Mucosa of descending colon (tissue), 3 donors: Measurements from ENCODE around the gene CFAP73. TPM values are rescaled to one million over a fixed set of nuclear protein-coding genes. Genes with fewer than 3 reads are reported as not detected.
A peak's percentile ranks its signal among the peaks of the same experiment; 100 is the strongest.

ENCODE experiments used
- ATAC-seq: fragments of 200-7000 bp; cut with Tn5 transposase; one replicate; pipeline ENCODE4 v1.9.1; 2020; ENCODE audit warnings: mild to moderate bottlenecking, moderate library complexity
- DNase-seq, 3 donors: peaks; one replicate each; pipeline ENCODE4 v3.0.0-alpha.2; 2020
- H3K36me3 ChIP-seq: fragments of 200-600 bp; one replicate; pipeline ENCODE4 v1.8.0; 2021; ENCODE audit warnings: low read depth, mild to moderate bottlenecking
- H3K4me1 ChIP-seq: fragments of 200-600 bp; one replicate; pipeline ENCODE4 v1.8.0; 2021; ENCODE audit warnings: low read depth, mild to moderate bottlenecking
- H3K4me3 ChIP-seq: fragments of 200-600 bp; one replicate; pipeline ENCODE4 v1.8.0; 2021; ENCODE audit warnings: mild to moderate bottlenecking
- H3K9me3 ChIP-seq: fragments of 200-600 bp; one replicate; pipeline ENCODE4 v1.8.0; 2021; ENCODE audit warnings: mild to moderate bottlenecking
- CTCF ChIP-seq: fragments of 200-600 bp; IDR thresholded peaks from one replicate; pipeline ENCODE4 v1.8.0; 2022; ENCODE audit warnings: antibody characterized with exemption, mild to moderate bottlenecking
- intact Hi-C, 2 donors: fragments of 100-400 bp; cut with DNase I in 1 of 2; cut with micrococcal nuclease in 1 of 2; formaldehyde crosslinking; loops; one replicate each; pipeline versions ENCODE4 v1.11.0 to v1.11.1; 2022; cut with DNase I, micrococcal nuclease
- total RNA-seq, 3 donors: library from RNA; stranded (reverse); fragmentation: NEBNext Ultra II Directional in 2 of 3; extraction: Animal tissue kit (Norgen Biotek cat#: 25700) in 2 of 3; gene quantifications; one replicate each; pipeline versions ENCODE4 v1.2.1 to v1.2.4, GENCODE V29; 2021 to 2023
- donor health status: DM: no; HTN: no; CAD: no; lungs with moderate emphysema.
- donor health status: DM: no; HTN: no; CAD: no.
- donor health status: DM: no; HTN: yes; CAD: no.

Gene CFAP73
- total RNA-seq, 3 donors from 2014 or later, result 0.34 TPM; not detected in 2

GRCh38 chr12:113146999-113147398 is 2.5 kb upstream of the CFAP73 start:
- intact Hi-C loops, result no loop called here
- no peak overlapping the region for H3K4me3 ChIP-seq
- H3K9me3 ChIP-seq, result peaks cover 10% of the 10 kb centered on the region
- ATAC-seq (no peak), DNase-seq (no peak)
- TF ChIP-seq CTCF, result no peak
- H3K36me3 ChIP-seq, result no peaks in the 10 kb centered on the region
- H3K4me1 ChIP-seq, result no peaks in the 10 kb centered on the region

GRCh38 chr12:113151655-113152054 is 2.1 kb downstream of the CFAP73 start:
- intact Hi-C loops, result loop anchor here (5.0 to 10.0 kb wide), 2 partner anchors 97 to 104 kb away; partner anchors contain the start of gene DTX1 (in 1 of the 2)
- H3K9me3 ChIP-seq, result peaks cover 10% of the 10 kb centered on the region
- ATAC-seq (no peak), DNase-seq (no peak)
- H3K4me3 ChIP-seq, result no peak overlapping the region
- no peak for TF ChIP-seq CTCF
- H3K4me1 ChIP-seq, result peaks cover 24% of the 10 kb centered on the region
- H3K36me3 ChIP-seq, result no peaks in the 10 kb centered on the region

- intact Hi-C loops, result loop anchor here (5.0 to 10.0 kb wide), 2 partner anchors 98 to 105 kb away; partner anchors contain the start of gene DTX1 (in 1 of the 2)
- DNase-seq (no peak), ATAC-seq (no peak)
- TF ChIP-seq CTCF, result no peak
- Histone ChIP-seq H3K9me3 (peaks cover 4% of the 10 kb centered on the region), H3K36me3 (no peaks in the 10 kb centered on the region), H3K4me1 (peaks cover 24% of the 10 kb centered on the region), H3K4me3 (no peak overlapping the region)
Observed at GRCh38 chr12:113152196-113152834, 2.8 kb downstream of the CFAP73 start.

GRCh38 chr12:113152835-113153814 is 3.6 kb downstream of the CFAP73 start:
- peaks cover 24% of the 10 kb centered on the region for H3K4me1 ChIP-seq
- ATAC-seq (peak; percentile 89), DNase-seq (peak; percentile 76 to 86 (median 80))
- H3K4me3 ChIP-seq, result no peak overlapping the region
- H3K9me3 ChIP-seq, result no peaks in the 10 kb centered on the region
- peak; percentile 50 for TF ChIP-seq CTCF
- intact Hi-C loops, result loop anchor here (5.0 to 10.0 kb wide), 2 partner anchors 98 to 106 kb away; partner anchors contain the start of gene DTX1 (in 1 of the 2)
- no peaks in the 10 kb centered on the region for H3K36me3 ChIP-seq

- intact Hi-C loops, result loop anchor here (5.0 to 10.0 kb wide), 2 partner anchors 100 to 107 kb away; partner anchors contain the start of gene DTX1 (in 1 of the 2)
- DNase-seq, result peak in 1 of 3 donors; percentile 49
Observed at GRCh38 chr12:113154351-113154973, 4.9 kb downstream of the CFAP73 start.

More at GRCh38 chr12:113154351-113154973, 4.9 kb downstream of the CFAP73 start:
- no peak for TF ChIP-seq CTCF
- H3K4me3 ChIP-seq, result no peak overlapping the region
- peak; percentile 19 for ATAC-seq
- no peaks in the 10 kb centered on the region for H3K36me3 ChIP-seq
- no peaks in the 10 kb centered on the region for H3K9me3 ChIP-seq
- peaks cover 24% of the 10 kb centered on the region for H3K4me1 ChIP-seq
